ENCODE results near the gene P2RX7.

P2RX7 gene

GRCh38 chr12:121166356-121166755 is 33.7 kb downstream of the P2RX7 start:
- FAIRE-seq = no peak
- TF ChIP-seq PAX5 (IDR thresholded peaks at IDR 0.05; ENCODE audit: insufficient read depth, low read length, severe bottlenecking) (no peak), POLR2A (IDR thresholded peaks at IDR 0.05; ENCODE audit: low read depth, low read length) (no peak), TAF1 (IDR thresholded peaks at IDR 0.05; ENCODE audit: low read depth, low read length) (no peak), SPI1 (IDR thresholded peaks at IDR 0.05; ENCODE audit: low read depth, low read length) (no peak), POLR2AphosphoS5 (IDR thresholded peaks at IDR 0.05; ENCODE audit: low read depth, low read length) (no peak), POU2F2 (IDR thresholded peaks at IDR 0.05; ENCODE audit: low read depth, low read length) (no peak)
- DNase-seq (ENCODE audit: insufficient read length, low spot score) = no peak

- no peak for FAIRE-seq
- no peak for TF ChIP-seq SPI1 (IDR thresholded peaks at IDR 0.05; ENCODE audit: low read depth, low read length)
- no peak for TF ChIP-seq TAF1 (IDR thresholded peaks at IDR 0.05; ENCODE audit: low read depth, low read length)
- TF ChIP-seq POU2F2 (IDR thresholded peaks at IDR 0.05; ENCODE audit: low read depth, low read length) = no peak
- no peak for TF ChIP-seq PAX5 (IDR thresholded peaks at IDR 0.05; ENCODE audit: insufficient read depth, low read length, severe bottlenecking)
- TF ChIP-seq POLR2AphosphoS5 (IDR thresholded peaks at IDR 0.05; ENCODE audit: low read depth, low read length) = no peak
- TF ChIP-seq POLR2A (IDR thresholded peaks at IDR 0.05; ENCODE audit: low read depth, low read length) = no peak
- no peak for DNase-seq (ENCODE audit: insufficient read length, low spot score)
Observed at GRCh38 chr12:121167232-121167820, 34.6 kb downstream of the P2RX7 start.

- FAIRE-seq = no peak
Observed at GRCh38 chr12:121167951-121168350, 35.3 kb downstream of the P2RX7 start.

GRCh38 chr12:121170151-121170550 is 37.5 kb downstream of the P2RX7 start:
- TF ChIP-seq POU2F2 (IDR thresholded peaks at IDR 0.05; ENCODE audit: low read depth, low read length) (no peak), POLR2A (IDR thresholded peaks at IDR 0.05; ENCODE audit: low read depth, low read length) (no peak), PAX5 (IDR thresholded peaks at IDR 0.05; ENCODE audit: insufficient read depth, low read length, severe bottlenecking) (no peak), POLR2AphosphoS5 (IDR thresholded peaks at IDR 0.05; ENCODE audit: low read depth, low read length) (no peak)
- FAIRE-seq = no peak
- no peak for DNase-seq (ENCODE audit: insufficient read length, low spot score)

More at GRCh38 chr12:121167951-121168350, 35.3 kb downstream of the P2RX7 start:
- TF ChIP-seq TAF1 (IDR thresholded peaks at IDR 0.05; ENCODE audit: low read depth, low read length) (no peak), POLR2AphosphoS5 (IDR thresholded peaks at IDR 0.05; ENCODE audit: low read depth, low read length) (no peak), POU2F2 (IDR thresholded peaks at IDR 0.05; ENCODE audit: low read depth, low read length) (no peak), POLR2A (IDR thresholded peaks at IDR 0.05; ENCODE audit: low read depth, low read length) (no peak), SPI1 (IDR thresholded peaks at IDR 0.05; ENCODE audit: low read depth, low read length) (no peak), PAX5 (IDR thresholded peaks at IDR 0.05; ENCODE audit: insufficient read depth, low read length, severe bottlenecking) (no peak)
- DNase-seq (ENCODE audit: insufficient read length, low spot score) = no peak

- TF ChIP-seq SPI1 (IDR thresholded peaks at IDR 0.05; ENCODE audit: low read depth, low read length) (no peak), POU2F2 (IDR thresholded peaks at IDR 0.05; ENCODE audit: low read depth, low read length) (no peak)
- FAIRE-seq (no peak), DNase-seq (ENCODE audit: insufficient read length, low spot score) (no peak)
Observed at GRCh38 chr12:121170611-121171260, 38.1 kb downstream of the P2RX7 start.

- DNase-seq (ENCODE audit: insufficient read length, low spot score) (no peak), FAIRE-seq (no peak)
- TF ChIP-seq TAF1 (IDR thresholded peaks at IDR 0.05; ENCODE audit: low read depth, low read length) (no peak), POU2F2 (IDR thresholded peaks at IDR 0.05; ENCODE audit: low read depth, low read length) (no peak), POLR2A (IDR thresholded peaks at IDR 0.05; ENCODE audit: low read depth, low read length) (no peak), PAX5 (IDR thresholded peaks at IDR 0.05; ENCODE audit: insufficient read depth, low read length, severe bottlenecking) (no peak), POLR2AphosphoS5 (IDR thresholded peaks at IDR 0.05; ENCODE audit: low read depth, low read length) (no peak), SPI1 (IDR thresholded peaks at IDR 0.05; ENCODE audit: low read depth, low read length) (no peak)
Observed at GRCh38 chr12:121172145-121172544, 39.5 kb downstream of the P2RX7 start.

- FAIRE-seq (no peak), DNase-seq (ENCODE audit: insufficient read length, low spot score) (peak; percentile 32)
- TF ChIP-seq PAX5 (IDR thresholded peaks at IDR 0.05; ENCODE audit: insufficient read depth, low read length, severe bottlenecking) (no peak), SPI1 (IDR thresholded peaks at IDR 0.05; ENCODE audit: low read depth, low read length) (0 out of 2 replicates have a peak, but pooled peaks have one; percentile 32), POLR2A (IDR thresholded peaks at IDR 0.05; ENCODE audit: low read depth, low read length) (no peak)
Observed at GRCh38 chr12:121175383-121176119, 42.9 kb downstream of the P2RX7 start.

GRCh38 chr12:121176826-121177529 is 44.3 kb downstream of the P2RX7 start:
- DNase-seq (ENCODE audit: insufficient read length, low spot score) (no peak), FAIRE-seq (no peak)
- TF ChIP-seq SPI1 (IDR thresholded peaks at IDR 0.05; ENCODE audit: low read depth, low read length) = no peak
- TF ChIP-seq PAX5 (IDR thresholded peaks at IDR 0.05; ENCODE audit: insufficient read depth, low read length, severe bottlenecking) = no peak

- no peak for DNase-seq (ENCODE audit: insufficient read length, low spot score)
- no peak for FAIRE-seq
- no peak for TF ChIP-seq POLR2A (IDR thresholded peaks at IDR 0.05; ENCODE audit: low read depth, low read length)
- TF ChIP-seq TAF1 (IDR thresholded peaks at IDR 0.05; ENCODE audit: low read depth, low read length) = no peak
- TF ChIP-seq POLR2AphosphoS5 (IDR thresholded peaks at IDR 0.05; ENCODE audit: low read depth, low read length) = no peak
- TF ChIP-seq POU2F2 (IDR thresholded peaks at IDR 0.05; ENCODE audit: low read depth, low read length) = no peak
Observed at GRCh38 chr12:121181181-121181580, 48.5 kb downstream of the P2RX7 start.
